Neural cell (in vitro differentiated cells): ENCODE results near the gene KLHL22. TPM values are rescaled to one million over a fixed set of nuclear protein-coding genes. Genes with fewer than 3 reads are reported as not detected.

Source experiments
- H2AFZ ChIP-seq: fragments of 200-600, 300-800 bp; sonication (generic), shearing (Covaris generic); 2 replicates; pipeline ENCODE4 v1.6.0; 2014; ENCODE audit warnings: low read depth, mild to moderate bottlenecking, antibody characterized with exemption, low read length, moderate library complexity
- H3F3A ChIP-seq: fragments of 200-600 bp; shearing (Covaris generic); 2 replicates; pipeline ENCODE4 v1.6.1; 2016; ENCODE audit warnings: mild to moderate bottlenecking, moderate library complexity, mixed read lengths, antibody characterized with exemption, low read length; ENCODE audit not compliant: insufficient read depth, poor library complexity, severe bottlenecking
- H3K27ac ChIP-seq: fragments of 200-600, 300-800 bp; sonication (generic), shearing (Covaris generic); 2 replicates; pipeline ENCODE4 v1.5.1; 2014; ENCODE audit warnings: mild to moderate bottlenecking, low read length, moderate library complexity
- H3K27me3 ChIP-seq: fragments of 300-800, 200-600 bp; sonication (generic), shearing (Covaris generic); 2 replicates; pipeline ENCODE4 v1.6.0; 2014; ENCODE audit warnings: mild to moderate bottlenecking, low read depth, low read length, moderate library complexity; ENCODE audit not compliant: insufficient read depth
- H3K36me3 ChIP-seq: fragments of 300-800, 200-600 bp; sonication (generic), shearing (Covaris generic); 2 replicates; pipeline ENCODE4 v1.5.1; 2014; ENCODE audit warnings: mild to moderate bottlenecking, antibody characterized with exemption, low read length, moderate library complexity; ENCODE audit not compliant: insufficient read depth
- H3K4me2 ChIP-seq: fragments of 300-800, 200-600 bp; sonication (generic), shearing (Covaris generic); 2 replicates; pipeline ENCODE4 v1.6.0; 2014; ENCODE audit warnings: mild to moderate bottlenecking, low read length
- H3K4me3 ChIP-seq: fragments of 300-800, 200-600 bp; sonication (generic), shearing (Covaris generic); 2 replicates; pipeline ENCODE4 v1.5.1; 2014; ENCODE audit warnings: mild to moderate bottlenecking, low read length, moderate library complexity
- H3K79me2 ChIP-seq: fragments of 200-600 bp; shearing (Covaris generic); replicated peaks from 2 replicates; pipeline ENCODE4 v1.6.0; 2014; ENCODE audit warnings: mild to moderate bottlenecking, low read length, moderate library complexity; ENCODE audit not compliant: insufficient read depth
- H3K9ac ChIP-seq: fragments of 300-800, 200-600 bp; sonication (generic), shearing (Covaris generic); 2 replicates; pipeline ENCODE4 v1.6.1; 2016; ENCODE audit warnings: mild to moderate bottlenecking, low read length, mixed read lengths
- H3K9me2 ChIP-seq: fragments of 200-600 bp; shearing (Covaris generic); 2 replicates; pipeline ENCODE4 v1.6.1; 2016; ENCODE audit warnings: mild to moderate bottlenecking, low read length, mixed read lengths; ENCODE audit not compliant: insufficient read depth
- H3K9me3 ChIP-seq: fragments of 200-600, 300-800 bp; sonication (generic), shearing (Covaris generic); 2 replicates; pipeline ENCODE4 v1.6.1; 2016; ENCODE audit warnings: mild to moderate bottlenecking, mixed run types, low read length, moderate library complexity, mixed read lengths
- H4K20me1 ChIP-seq: fragments of 200-600 bp; shearing (Covaris generic); 2 replicates; pipeline ENCODE4 v1.6.1; 2016; ENCODE audit warnings: mild to moderate bottlenecking, mixed run types; ENCODE audit not compliant: insufficient read depth
- CTCF ChIP-seq: fragments of 450-650 bp; IDR thresholded peaks from 2 replicates; pipeline ENCODE4 v1.5.1; 2014; ENCODE audit warnings: antibody characterized with exemption, mild to moderate bottlenecking, moderate library complexity; ENCODE audit not compliant: poor library complexity, severe bottlenecking
- EP300 ChIP-seq: fragments of 450-650 bp; conservative IDR thresholded peaks from 2 replicates; pipeline ENCODE4 v1.6.1; 2014; ENCODE audit warnings: antibody characterized with exemption, mild to moderate bottlenecking, moderate library complexity; ENCODE audit not compliant: poor library complexity, severe bottlenecking
- EZH2 ChIP-seq: fragments of 200-600, 300-800 bp; shearing (Covaris generic), sonication (generic); IDR thresholded peaks from 2 replicates; pipeline ENCODE4 v1.6.1; 2014; ENCODE audit warnings: antibody characterized with exemption, low read length, borderline replicate concordance, mild to moderate bottlenecking; ENCODE audit not compliant: insufficient read depth, poor library complexity, severe bottlenecking
- MXI1 ChIP-seq: fragments of 450-650 bp; conservative IDR thresholded peaks from 2 replicates; pipeline ENCODE4 v1.6.1; 2014; ENCODE audit warnings: antibody characterized with exemption, mild to moderate bottlenecking; ENCODE audit not compliant: poor library complexity, severe bottlenecking
- POLR2AphosphoS5 ChIP-seq: IDR thresholded peaks from 2 replicates; pipeline ENCODE4 v1.6.1; 2012
- RAD21 ChIP-seq: fragments of 450-650 bp; conservative IDR thresholded peaks from 2 replicates; pipeline ENCODE4 v1.6.1; 2014; ENCODE audit warnings: antibody characterized with exemption, mild to moderate bottlenecking, moderate library complexity
- REST ChIP-seq: IDR thresholded peaks from 2 replicates; pipeline ENCODE4 v1.6.1; 2012; ENCODE audit warnings: borderline replicate concordance
- SMC3 ChIP-seq: fragments of 450-650 bp; conservative IDR thresholded peaks from 2 replicates; pipeline ENCODE4 v1.6.1; 2014; ENCODE audit warnings: antibody characterized with exemption, mild to moderate bottlenecking, moderate library complexity; ENCODE audit not compliant: poor library complexity
- TAF1 ChIP-seq: IDR thresholded peaks from 2 replicates; pipeline ENCODE4 v1.6.1; 2012; ENCODE audit warnings: low read depth
- polyA plus RNA-seq: library from polyadenylated mRNA; depleted of rRNA; stranded (reverse); fragments of >200 nt; gene quantifications from 2 replicates; pipeline ENCODE4 v1.2.3, GENCODE V29; 2014

The KLHL22 gene
- polyA plus RNA-seq, 1 donor from 2014 or later = 59.5 TPM

DNA sequence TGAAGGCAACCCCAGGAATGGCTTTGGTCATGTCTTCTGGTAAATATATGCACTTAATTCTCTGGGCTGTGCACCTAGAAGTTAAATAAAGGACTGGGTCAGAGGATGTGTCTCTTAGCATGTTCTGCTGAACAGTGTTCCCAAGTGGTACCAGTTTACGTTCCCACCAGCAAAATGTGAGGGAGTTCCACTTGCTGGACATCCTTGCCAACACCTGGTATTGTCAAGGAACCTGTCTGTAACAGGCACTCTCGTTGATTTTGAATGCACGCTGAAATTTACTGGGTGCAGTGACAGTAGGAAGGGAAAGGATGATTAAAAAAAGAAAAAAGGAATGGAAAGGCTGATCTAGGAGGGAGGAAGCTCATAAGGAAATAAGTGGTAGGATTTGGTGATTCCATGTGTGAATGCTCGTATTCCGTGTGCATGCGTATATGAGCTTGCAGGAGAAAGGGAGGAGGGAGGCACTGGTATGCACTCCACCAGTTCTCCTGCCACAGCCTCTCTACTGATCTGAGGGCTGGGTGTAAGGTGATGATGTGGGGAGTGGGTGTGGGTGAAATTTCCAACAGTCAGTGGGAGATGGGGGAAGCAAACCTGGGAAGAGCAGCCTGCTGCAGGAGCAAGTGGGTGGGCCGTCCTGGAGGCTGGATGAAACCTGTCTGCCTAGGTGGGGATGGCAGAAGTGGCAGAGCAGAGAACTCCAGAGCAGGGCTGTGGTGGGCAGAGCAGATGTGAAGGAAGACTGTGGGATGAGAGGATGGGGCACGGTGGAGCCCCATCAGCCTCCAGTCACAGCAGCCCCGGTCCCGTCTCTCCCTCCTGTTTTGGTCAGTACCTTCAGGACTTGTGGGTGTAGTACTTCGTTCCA lies 26.8 kb upstream of the KLHL22 start:
- no peak overlapping the region for H3K4me3 ChIP-seq
- H3K79me2 ChIP-seq = peaks cover 11% of the 10 kb centered on the region
- H2AFZ ChIP-seq = no peak overlapping the region
- no peaks in the 10 kb centered on the region for H3K27me3 ChIP-seq
- no peak overlapping the region for H3K4me2 ChIP-seq
- no peak overlapping the region for H3K27ac ChIP-seq
- no peak overlapping the region for H3K9ac ChIP-seq
- no peaks in the 10 kb centered on the region for H3K36me3 ChIP-seq
- no peak for TF ChIP-seq EP300
- no peak for TF ChIP-seq RAD21
- no peak for TF ChIP-seq MXI1
- TF ChIP-seq REST = no peak
- TF ChIP-seq TAF1 = no peak
- no peak for TF ChIP-seq SMC3
- no peak for TF ChIP-seq EZH2
- no peak for TF ChIP-seq CTCF
- no peak for TF ChIP-seq POLR2AphosphoS5
- no peaks in the 10 kb centered on the region for H3K9me3 ChIP-seq
- H3F3A ChIP-seq = no peaks in the 10 kb centered on the region
- no peaks in the 10 kb centered on the region for H4K20me1 ChIP-seq
- no peaks in the 10 kb centered on the region for H3K9me2 ChIP-seq

DNA sequence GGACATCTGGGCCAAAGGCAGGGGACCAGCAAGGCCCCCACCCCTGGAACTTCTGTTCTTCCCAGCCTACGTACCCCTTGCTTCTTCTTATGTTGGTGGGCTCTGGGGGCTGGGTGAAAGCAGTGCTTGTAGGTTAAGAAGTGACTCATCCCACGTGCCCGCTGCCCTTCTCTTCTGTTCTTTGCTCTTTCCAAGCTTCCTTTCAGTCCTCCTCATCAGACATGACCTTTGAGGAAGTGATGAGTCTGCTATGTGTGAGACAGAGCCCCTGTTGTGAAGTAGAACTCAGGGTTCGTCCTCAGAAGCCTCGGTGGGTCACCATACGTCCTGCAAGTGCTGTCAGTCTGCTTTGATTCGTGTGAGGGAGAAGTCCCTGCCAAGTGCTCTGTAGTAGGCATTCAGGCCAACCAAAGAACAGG lies 24.5 kb upstream of the KLHL22 start:
- H3K79me2 ChIP-seq = peaks cover 14% of the 10 kb centered on the region
- H3F3A ChIP-seq = no peaks in the 10 kb centered on the region
- no peaks in the 10 kb centered on the region for H3K36me3 ChIP-seq
- no peaks in the 10 kb centered on the region for H3K9me3 ChIP-seq
- no peak for TF ChIP-seq EZH2
- no peak for TF ChIP-seq EP300
- TF ChIP-seq REST = no peak
- TF ChIP-seq TAF1 = no peak
- no peak for TF ChIP-seq SMC3
- no peak overlapping the region for H3K4me3 ChIP-seq
- no peaks in the 10 kb centered on the region for H4K20me1 ChIP-seq
- no peak overlapping the region for H3K9ac ChIP-seq
- H3K27me3 ChIP-seq = no peaks in the 10 kb centered on the region
- no peak overlapping the region for H3K4me2 ChIP-seq
- H3K27ac ChIP-seq = no peak overlapping the region
- no peaks in the 10 kb centered on the region for H3K9me2 ChIP-seq
- no peak overlapping the region for H2AFZ ChIP-seq
